B cell (primary cell): ENCODE results near the gene TTC13.

ENCODE experiments used
- CTCF ChIP-seq: fragments of 200-600 bp; IDR thresholded peaks from one replicate; pipeline ENCODE4 v1.8.0; 2022; ENCODE audit warnings: antibody characterized with exemption, mild to moderate bottlenecking
- EZH2 ChIP-seq: IDR thresholded peaks from 2 replicates; pipeline ENCODE4 v1.6.1; 2012; ENCODE audit warnings: borderline replicate concordance, low read depth, mild to moderate bottlenecking, moderate library complexity, low read length; ENCODE audit not compliant: insufficient read depth, poor library complexity, severe bottlenecking

- TF ChIP-seq CTCF (no peak), EZH2 (no peak)
Observed at GRCh38 chr1:230906226-230906625, 72.4 kb downstream of the TTC13 start.
